Fibroblast of lung (primary cell): Measurements from ENCODE around the gene WNK2. TPM values are rescaled to one million over a fixed set of nuclear protein-coding genes. Genes with fewer than 3 reads are reported as not detected.

Source experiments
- DNase-seq, 2 donors: peaks; one replicate each; pipeline versions ENCODE4 v3.0.0 to v3.0.0-alpha.2; 2010; ENCODE audit warnings: low read depth in 2 of 2
- H2AFZ ChIP-seq: 2 replicates; pipeline ENCODE4 v1.5.1; 2012; ENCODE audit warnings: low read length, control low read depth, inconsistent platforms
- H3K27ac ChIP-seq: 2 replicates; pipeline ENCODE4 v1.5.1; 2011; ENCODE audit warnings: low read length, control low read depth; ENCODE audit not compliant: insufficient read depth
- H3K27me3 ChIP-seq: 2 replicates; pipeline ENCODE4 v1.5.1; 2011; ENCODE audit warnings: mild to moderate bottlenecking, low read length; ENCODE audit not compliant: control insufficient read depth, insufficient read depth
- H3K36me3 ChIP-seq: 2 replicates; pipeline ENCODE4 v1.5.1; 2011; ENCODE audit warnings: low read length; ENCODE audit not compliant: control insufficient read depth, insufficient read depth
- H3K4me1 ChIP-seq: 2 replicates; pipeline ENCODE4 v1.5.1; 2011; ENCODE audit warnings: low read length; ENCODE audit not compliant: control insufficient read depth, insufficient read depth; ENCODE audit errors: extremely low read depth
- H3K4me2 ChIP-seq: 2 replicates; pipeline ENCODE4 v1.5.1; 2011; ENCODE audit warnings: low read length, control low read depth; ENCODE audit not compliant: insufficient read depth; ENCODE audit errors: extremely low read depth
- H3K4me3 ChIP-seq, 4 experiments: fragments of 200-600 bp in 1 of 4; sonication (generic) in 1 of 4; replicated peaks in 1 of 4; 2 replicates each; pipeline ENCODE4 v1.5.1; 2011 to 2016; ENCODE audit warnings: low read length in 4 of 4, low read depth in 3 of 4, mild to moderate bottlenecking in 3 of 4, control low read depth in 2 of 4, inconsistent platforms in 1 of 4, mixed read lengths in 1 of 4; ENCODE audit not compliant: insufficient read depth in 1 of 4; ENCODE audit errors: control extremely low read depth in 1 of 4
- H3K79me2 ChIP-seq: 2 replicates; pipeline ENCODE4 v1.5.1; 2012; ENCODE audit warnings: mild to moderate bottlenecking, low read length, inconsistent platforms; ENCODE audit not compliant: control insufficient read depth, insufficient read depth
- H3K9ac ChIP-seq: 2 replicates; pipeline ENCODE4 v1.5.1; 2011; ENCODE audit warnings: mild to moderate bottlenecking, low read length, control low read depth; ENCODE audit not compliant: insufficient read depth
- H3K9me3 ChIP-seq: 2 replicates; pipeline ENCODE4 v1.5.1; 2012; ENCODE audit warnings: low read depth, low read length; ENCODE audit not compliant: control insufficient read depth, insufficient read depth
- H4K20me1 ChIP-seq: 2 replicates; pipeline ENCODE4 v1.5.1; 2011; ENCODE audit warnings: low read length; ENCODE audit not compliant: control insufficient read depth, insufficient read depth; ENCODE audit errors: extremely low read depth
- CTCF ChIP-seq, 2 donors: IDR thresholded peaks in 1 of 2; conservative IDR thresholded peaks in 1 of 2; 1 replicate in 1 of 2; 2 replicates in 1 of 2; pipeline ENCODE4 v1.5.1; 2011 to 2012; ENCODE audit warnings: low read length in 2 of 2, control low read depth in 1 of 2, inconsistent platforms in 1 of 2, low read depth in 1 of 2, mild to moderate bottlenecking in 1 of 2
- EZH2 ChIP-seq: IDR thresholded peaks from 2 replicates; pipeline ENCODE4 v1.5.1; 2012; ENCODE audit warnings: low read length, control low read depth, mild to moderate bottlenecking; ENCODE audit errors: missing control alignments
- polyA plus RNA-seq, 2 donors: library from polyadenylated mRNA; depleted of rRNA in 1 of 2; stranded (reverse) in 1 of 2; unstranded in 1 of 2; fragments of >200 nt; gene quantifications; 2 replicates each; pipeline ENCODE4 v1.2.1, GENCODE V29; 2011 to 2012; ENCODE audit warnings: missing spikeins in 1 of 2
- total RNA-seq: library from RNA; depleted of rRNA; stranded (reverse); fragments of >200 nt; gene quantifications from 2 replicates; pipeline ENCODE4 v1.2.1, GENCODE V29; 2014

The WNK2 gene
- total and polyA plus RNA-seq, 2 donors (not counting 1 experiment from before 2014, with no cell fraction given): not detected

- no peak overlapping the region for H3K9ac ChIP-seq
- H3K27ac ChIP-seq: no peak overlapping the region
- no peaks in the 10 kb centered on the region for H3K9me3 ChIP-seq
- H3K79me2 ChIP-seq: no peaks in the 10 kb centered on the region
- no peak for TF ChIP-seq EZH2
- no peak for TF ChIP-seq CTCF (conservative IDR thresholded peaks at IDR 0.05 in 1 of 2, IDR thresholded peaks at IDR 0.05 in 1 of 2; ENCODE audit: low read depth in 1 of 2, low read length in 2 of 2)
- DNase-seq: no peak
- H3K4me3 ChIP-seq: no peak overlapping the region
- no peaks in the 10 kb centered on the region for H3K4me1 ChIP-seq
- H2AFZ ChIP-seq: no peak overlapping the region
- no peaks in the 10 kb centered on the region for H4K20me1 ChIP-seq
- H3K36me3 ChIP-seq: no peaks in the 10 kb centered on the region
- H3K27me3 ChIP-seq: no peaks in the 10 kb centered on the region
- H3K4me2 ChIP-seq: no peak overlapping the region
Observed at GRCh38 chr9:93303258-93303771, 119.4 kb downstream of the WNK2 start.

DNA sequence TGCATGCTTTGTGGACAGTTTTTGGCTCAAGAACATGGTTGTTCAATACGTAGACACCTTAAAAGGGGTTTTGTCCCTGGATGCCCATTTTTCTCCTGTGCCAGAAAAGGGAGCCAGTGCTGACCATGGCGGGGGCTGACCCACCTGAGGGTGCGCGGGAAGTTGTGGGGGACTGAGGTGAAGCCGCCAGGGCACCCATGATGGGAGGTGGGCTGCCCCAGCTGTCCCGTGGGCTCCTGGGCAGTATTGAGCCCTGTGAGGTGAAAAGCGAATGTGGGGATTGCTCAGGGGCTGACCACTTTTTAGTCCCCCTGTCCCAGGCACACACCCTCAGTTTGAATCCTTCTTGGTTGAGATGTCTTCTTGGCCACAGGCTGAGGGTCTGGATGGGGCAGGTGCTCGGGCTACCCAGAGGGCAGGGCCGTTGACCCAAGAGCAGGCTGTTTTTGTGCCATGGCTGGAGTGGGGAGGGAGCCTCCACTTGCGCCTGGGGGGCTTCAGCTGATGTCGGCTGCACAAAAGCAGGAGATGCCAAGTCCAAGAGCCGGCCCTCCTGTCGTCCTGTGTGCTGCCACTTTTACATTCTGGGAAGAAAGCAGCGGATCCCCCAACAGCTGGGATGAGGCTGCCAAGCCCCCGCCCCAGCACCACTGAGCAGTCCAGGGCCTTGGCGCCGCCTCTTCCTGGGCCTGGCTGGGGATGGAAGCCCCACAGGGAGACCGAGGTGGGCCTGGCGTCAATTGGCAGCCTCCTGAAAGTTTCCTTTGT lies 120.1 kb downstream of the WNK2 start:
- no peaks in the 10 kb centered on the region for H3K27me3 ChIP-seq

More for the DNA sequence above, 120.1 kb downstream of the WNK2 start:
- H3K9ac ChIP-seq: no peak overlapping the region
- no peaks in the 10 kb centered on the region for H3K36me3 ChIP-seq
- no peaks in the 10 kb centered on the region for H3K79me2 ChIP-seq
- H3K4me1 ChIP-seq: no peaks in the 10 kb centered on the region
- TF ChIP-seq EZH2: no peak
- TF ChIP-seq CTCF (conservative IDR thresholded peaks at IDR 0.05 in 1 of 2, IDR thresholded peaks at IDR 0.05 in 1 of 2; ENCODE audit: low read depth in 1 of 2, low read length in 2 of 2): no peak
- no peak overlapping the region for H3K27ac ChIP-seq
- no peak overlapping the region for H3K4me2 ChIP-seq
- no peak overlapping the region for H2AFZ ChIP-seq
- no peak overlapping the region for H3K4me3 ChIP-seq
- DNase-seq: no peak
- H4K20me1 ChIP-seq: no peaks in the 10 kb centered on the region
- H3K9me3 ChIP-seq: no peaks in the 10 kb centered on the region
